ENCODE data around the gene SBF2. TPM values are rescaled to one million over a fixed set of nuclear protein-coding genes. Genes with fewer than 3 reads are reported as not detected.

The SBF2 gene
- total and polyA plus RNA-seq, 9 of the 15 experiments (the other 6 are each of a cell fraction or from before 2014, with no cell fraction given) = 0.80 to 9.5 (median 5.0) TPM

GRCh38 chr11:9763301-9763700 is 530.7 kb downstream of the SBF2 start:
- Histone ChIP-seq H3K4me2 (ENCODE audit: insufficient read depth, low read length) (no peak overlapping the region), H3K36me3 (ENCODE audit: control insufficient read depth, insufficient read depth, low read length) (no peaks in the 10 kb centered on the region), H4K20me1 (replicated peaks; ENCODE audit: control insufficient read depth, insufficient read depth, low read length) (no peaks in the 10 kb centered on the region; the same call in 1 of the 2 replicates), H3K27me3 (ENCODE audit: control insufficient read depth in 2 of 2, insufficient read depth in 2 of 2, low read length in 2 of 2) (no peaks in the 10 kb centered on the region), H3K27ac (ENCODE audit: extremely low read depth, low read depth, low read length) (no peak overlapping the region), H3K4me3 (no peak overlapping the region), H3K9me3 (replicated peaks; ENCODE audit: control insufficient read depth, insufficient read depth, low read depth, low read length) (no peaks in the 10 kb centered on the region), H3K79me2 (ENCODE audit: control insufficient read depth, insufficient read depth, low read length) (no peaks in the 10 kb centered on the region), H3K4me1 (replicated peaks in 1 of 2; ENCODE audit: control insufficient read depth in 2 of 2, insufficient read depth in 2 of 2, low read length in 2 of 2) (peaks cover 15 to 17% of the 10 kb centered on the region in 2 experiments), H3K9ac (ENCODE audit: insufficient read depth in 1 of 2, low read depth in 2 of 2, low read length in 2 of 2) (no peak overlapping the region), H3K9me1 (ENCODE audit: control insufficient read depth, insufficient read depth, low read length) (peaks cover 7% of the 10 kb centered on the region), H2AFZ (ENCODE audit: low read depth, low read length) (no peak overlapping the region)
- WGBS (ENCODE audit: insufficient coverage, low coverage, missing lambda C conversion rate) = 19% methylated on average over 1 of the region's 1 CpG
- no peak for DNase-seq (ENCODE audit: extremely low read depth in 1 of 4, low spot score in 3 of 4)
- in situ Hi-C loops (cut with MboI) = loop anchor here (5.0 to 10.0 kb wide), 2 partner anchors 204 to 552 kb away; no protein-coding TSS in a partner anchor
- no peak for FAIRE-seq
- BruUV-seq (replicated peaks) = no TSS peak
- TF ChIP-seq ZNF239 (CRISPR knock-in tag; IDR thresholded peaks at IDR 0.05) = no peak
- TF ChIP-seq BDP1 (IDR thresholded peaks at IDR 0.05; ENCODE audit: insufficient read depth, insufficient read length) = no peak
- TF ChIP-seq SP1 (CRISPR knock-in tag; IDR thresholded peaks at IDR 0.05) = no peak
- no peak for TF ChIP-seq ZNF224 (CRISPR knock-in tag; IDR thresholded peaks at IDR 0.05)
- TF ChIP-seq STAT5B (CRISPR knock-in tag; IDR thresholded peaks at IDR 0.05) = no peak
- no peak for TF ChIP-seq TAF9B (IDR thresholded peaks at IDR 0.05; ENCODE audit: partially characterized antibody)
- no peak for TF ChIP-seq ZNF253 (CRISPR knock-in tag; conservative IDR thresholded peaks at IDR 0.05)
- ChIA-PET CTCF (ENCODE audit: low intra/inter-chr PET ratio) (no interaction called here), POLR2A (no interaction called here)
- no peak for ATAC-seq
- intact Hi-C loops (cut with micrococcal nuclease) = no loop called here

- FAIRE-seq = no peak
- intact Hi-C loops (cut with micrococcal nuclease) = no loop called here
- BruUV-seq (replicated peaks) = no TSS peak
- Histone ChIP-seq H3K27me3 (ENCODE audit: control insufficient read depth in 2 of 2, insufficient read depth in 2 of 2, low read length in 2 of 2) (no peaks in the 10 kb centered on the region), H3K27ac (ENCODE audit: extremely low read depth, low read depth, low read length) (no peak overlapping the region), H3K9me3 (replicated peaks; ENCODE audit: control insufficient read depth, insufficient read depth, low read depth, low read length) (no peaks in the 10 kb centered on the region), H2AFZ (ENCODE audit: low read depth, low read length) (no peak overlapping the region), H3K79me2 (ENCODE audit: control insufficient read depth, insufficient read depth, low read length) (no peaks in the 10 kb centered on the region), H3K4me2 (ENCODE audit: insufficient read depth, low read length) (no peak overlapping the region), H3K4me3 (no peak overlapping the region), H4K20me1 (replicated peaks; ENCODE audit: control insufficient read depth, insufficient read depth, low read length) (no peaks in the 10 kb centered on the region; the same call in 1 of the 2 replicates), H3K36me3 (ENCODE audit: control insufficient read depth, insufficient read depth, low read length) (no peaks in the 10 kb centered on the region), H3K4me1 (replicated peaks in 1 of 2; ENCODE audit: control insufficient read depth in 2 of 2, insufficient read depth in 2 of 2, low read length in 2 of 2) (peaks cover 21 to 22% of the 10 kb centered on the region in 2 experiments), H3K9ac (ENCODE audit: insufficient read depth in 1 of 2, low read depth in 2 of 2, low read length in 2 of 2) (no peak overlapping the region), H3K9me1 (ENCODE audit: control insufficient read depth, insufficient read depth, low read length) (peaks cover 7% of the 10 kb centered on the region)
- TF ChIP-seq EHMT2 (IDR thresholded peaks at IDR 0.05) (no peak), ZNF3 (CRISPR knock-in tag; IDR thresholded peaks at IDR 0.05) (no peak), FOXM1 (IDR thresholded peaks at IDR 0.05; ENCODE audit: low read depth) (no peak), FOXM1 (CRISPR knock-in tag; IDR thresholded peaks at IDR 0.05; ENCODE audit: low read depth) (no peak), SRSF9 (IDR thresholded peaks at IDR 0.05; ENCODE audit: borderline replicate concordance, low read depth, low read length) (no peak), ATF3 (IDR thresholded peaks at IDR 0.05) (no peak), ATF3 (CRISPR knock-in tag; conservative IDR thresholded peaks at IDR 0.05) (no peak)
- DNase-seq (ENCODE audit: extremely low read depth in 1 of 4, low spot score in 3 of 4) = peak in 1 of 4 experiments; percentile 28
- ATAC-seq = no peak
- CTCF ChIA-PET (ENCODE audit: low intra/inter-chr PET ratio) = no interaction called here
- 9% methylated on average over 4 of the region's 4 CpGs for WGBS (ENCODE audit: insufficient coverage, low coverage, missing lambda C conversion rate)
- POLR2A ChIA-PET = no interaction called here
- in situ Hi-C loops (cut with MboI) = loop anchor here (5.0 to 10.0 kb wide), 2 partner anchors 205 to 552 kb away; no protein-coding TSS in a partner anchor
Measured at GRCh38 chr11:9762531-9762930, 531.5 kb downstream of the SBF2 start.
